GM12872 (cell line): ENCODE results near the gene DOHH.

Source experiments
- CTCF ChIP-seq: IDR thresholded peaks from 3 replicates; pipeline ENCODE4 v1.5.1; 2011; ENCODE audit warnings: low read depth, mild to moderate bottlenecking, low read length, moderate library complexity; ENCODE audit not compliant: insufficient read depth

Gene DOHH

GRCh38 chr19:3443840-3444694, 56.4 kb downstream of the DOHH start:
- TF ChIP-seq CTCF, result no peak

- TF ChIP-seq CTCF, result no peak
Observed at GRCh38 chr19:3442487-3443071, 57.9 kb downstream of the DOHH start.

DNA sequence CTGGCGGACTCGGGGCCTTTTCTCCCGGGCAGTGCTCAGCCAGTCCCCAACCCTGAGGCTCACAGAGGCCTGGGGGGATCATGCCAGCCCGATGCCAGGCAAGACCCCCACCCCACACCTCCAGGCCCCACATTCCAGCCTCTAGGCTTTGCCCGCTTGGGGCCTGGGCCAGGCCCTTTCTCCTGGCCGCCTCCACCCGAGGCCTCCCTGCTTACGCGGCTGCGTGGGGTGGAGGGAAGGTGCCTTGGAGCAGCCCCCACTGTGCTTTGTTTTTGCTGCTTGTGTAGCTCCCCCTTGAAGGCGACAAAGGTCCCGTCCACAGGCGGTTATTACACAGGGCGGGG, 58.5 kb downstream of the DOHH start:
- TF ChIP-seq CTCF, result no peak

DNA sequence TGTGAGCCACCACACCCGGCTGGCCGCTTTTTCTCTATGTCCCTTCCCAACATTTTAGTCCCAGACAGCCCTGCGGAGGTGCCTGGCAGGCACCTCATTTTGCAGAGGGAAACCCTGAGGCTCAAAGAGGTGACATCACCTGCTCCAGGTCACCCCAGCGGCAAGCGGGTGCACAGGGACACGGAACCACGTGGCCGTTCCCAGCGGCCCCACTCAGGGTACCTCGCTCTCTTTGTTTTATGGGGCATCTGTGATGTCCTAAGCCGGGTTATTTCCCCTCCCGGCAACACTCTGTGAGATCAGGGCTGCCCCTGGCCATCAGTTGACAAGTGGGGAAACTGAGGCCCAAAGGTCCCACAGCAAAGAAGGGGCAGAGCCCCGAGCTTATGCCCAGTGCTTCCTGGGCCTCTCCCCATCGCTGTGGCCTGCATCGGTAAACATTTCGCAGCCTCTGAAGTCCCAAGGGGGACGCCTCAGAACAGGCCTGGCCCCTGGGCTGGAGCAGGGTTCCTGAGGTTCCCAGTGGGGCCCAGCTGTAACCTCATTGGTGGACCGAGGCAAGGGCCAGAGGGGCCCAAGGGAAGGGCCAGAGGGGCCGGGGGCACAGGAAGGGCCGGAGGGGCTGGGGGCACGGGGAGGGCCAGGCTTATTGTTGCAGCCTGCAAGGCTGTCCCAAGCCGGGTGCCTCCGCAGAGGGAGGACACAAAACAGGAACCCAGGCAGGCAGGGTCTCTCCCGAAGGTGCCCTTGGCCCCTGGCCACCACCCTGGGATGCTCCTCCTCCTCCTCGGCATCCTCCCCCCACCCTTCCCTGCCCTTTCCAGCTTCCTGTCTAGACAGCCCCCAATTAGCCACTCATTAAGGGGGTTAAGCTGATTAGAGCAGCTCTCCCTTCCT, 59.1 kb downstream of the DOHH start:
- TF ChIP-seq CTCF, result no peak
